Endothelial cell of umbilical vein (primary cell): ENCODE results near the gene DAZAP2.

Experiments
- GATA2 ChIP-seq: IDR thresholded peaks from 2 replicates; pipeline ENCODE4 v1.7.0; 2011; ENCODE audit warnings: low read depth, mild to moderate bottlenecking, moderate library complexity, mixed read lengths, low read length; ENCODE audit not compliant: insufficient read length, insufficient read depth
- POLR2AphosphoS5 ChIP-seq: IDR thresholded peaks from 2 replicates; pipeline ENCODE4 v1.6.1; 2012; ENCODE audit warnings: low read depth, mild to moderate bottlenecking, control low read depth, low read length, moderate library complexity; ENCODE audit not compliant: insufficient read depth
- TF ChIP-seq, protein P1 (sequence below), 2 donors: IDR thresholded peaks; 1 replicate in 1 of 2; 2 replicates in 1 of 2; pipeline ENCODE4 v1.5.1; 2011; ENCODE audit warnings: low read length in 2 of 2, mild to moderate bottlenecking in 2 of 2, moderate library complexity in 2 of 2, control low read depth in 1 of 2, inconsistent platforms in 1 of 2, low read depth in 1 of 2; ENCODE audit not compliant: insufficient read depth in 1 of 2; ENCODE audit errors: extremely low read depth in 1 of 2

DNA sequence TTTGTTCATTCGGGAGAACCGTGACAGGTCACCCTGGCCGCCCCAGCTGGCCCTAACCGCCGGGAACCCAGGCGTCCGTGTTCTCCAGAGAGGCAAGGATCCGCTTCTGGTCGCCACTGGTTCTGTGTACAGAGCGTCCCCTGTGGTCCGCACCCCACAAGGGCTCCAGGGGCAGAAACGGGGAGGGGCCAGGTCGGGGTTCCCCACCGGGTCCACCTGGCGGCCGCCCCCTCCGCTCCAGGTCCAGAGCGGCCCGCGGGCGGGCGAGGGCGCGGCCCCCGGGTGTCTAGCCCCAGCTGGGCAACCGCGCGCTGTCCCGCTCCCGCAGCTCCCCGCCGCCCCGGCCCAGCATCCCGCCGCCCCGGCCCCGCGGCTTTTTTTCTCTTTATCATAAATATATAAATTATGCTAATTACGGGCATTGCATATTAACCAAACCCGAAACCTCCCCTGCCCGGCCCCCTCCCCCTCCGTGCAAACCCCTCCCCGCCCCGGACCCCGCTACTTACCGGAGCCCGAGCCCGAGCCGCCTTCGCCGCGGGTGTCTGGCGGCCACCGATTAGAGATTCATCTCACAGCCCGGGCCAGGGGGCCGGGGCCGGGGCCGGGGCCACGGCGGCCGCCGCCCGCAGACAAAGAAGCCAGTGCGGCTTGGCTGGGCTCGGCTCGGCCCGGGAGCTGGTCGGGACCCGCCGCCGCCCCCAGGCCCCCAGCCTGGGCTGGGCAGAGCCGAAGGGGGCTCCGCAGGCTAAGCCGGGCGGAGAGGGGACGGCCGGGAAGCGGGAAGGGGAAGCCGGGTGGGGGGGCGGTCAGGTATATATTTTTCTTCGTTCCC lies 21.3 kb upstream of the DAZAP2 start:
- TF ChIP-seq GATA2 (no peak), POLR2AphosphoS5 (peak; percentile 22)
- TF ChIP-seq, protein P1, sequence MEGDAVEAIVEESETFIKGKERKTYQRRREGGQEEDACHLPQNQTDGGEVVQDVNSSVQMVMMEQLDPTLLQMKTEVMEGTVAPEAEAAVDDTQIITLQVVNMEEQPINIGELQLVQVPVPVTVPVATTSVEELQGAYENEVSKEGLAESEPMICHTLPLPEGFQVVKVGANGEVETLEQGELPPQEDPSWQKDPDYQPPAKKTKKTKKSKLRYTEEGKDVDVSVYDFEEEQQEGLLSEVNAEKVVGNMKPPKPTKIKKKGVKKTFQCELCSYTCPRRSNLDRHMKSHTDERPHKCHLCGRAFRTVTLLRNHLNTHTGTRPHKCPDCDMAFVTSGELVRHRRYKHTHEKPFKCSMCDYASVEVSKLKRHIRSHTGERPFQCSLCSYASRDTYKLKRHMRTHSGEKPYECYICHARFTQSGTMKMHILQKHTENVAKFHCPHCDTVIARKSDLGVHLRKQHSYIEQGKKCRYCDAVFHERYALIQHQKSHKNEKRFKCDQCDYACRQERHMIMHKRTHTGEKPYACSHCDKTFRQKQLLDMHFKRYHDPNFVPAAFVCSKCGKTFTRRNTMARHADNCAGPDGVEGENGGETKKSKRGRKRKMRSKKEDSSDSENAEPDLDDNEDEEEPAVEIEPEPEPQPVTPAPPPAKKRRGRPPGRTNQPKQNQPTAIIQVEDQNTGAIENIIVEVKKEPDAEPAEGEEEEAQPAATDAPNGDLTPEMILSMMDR (IDR thresholded peaks at IDR 0.05; ENCODE audit: extremely low read depth in 1 of 2, insufficient read depth in 1 of 2, low read depth in 1 of 2, low read length in 2 of 2), result peak in 1 of 2 donors; percentile 46
